GM19372 (cell line): ENCODE data around the gene KRTAP10-8.
"Not testable (repeated sequence)": the region's sequence is repeated elsewhere in the genome, so short reads cannot be mapped to it uniquely, and the experiment has no call there.

Experiments used
- ATAC-seq: cut with Tn5 transposase; IDR thresholded peaks from one replicate; pipeline ENCODE4 v1.9.1; 2021; ENCODE audit warnings: mild to moderate bottlenecking, low read depth, moderate library complexity; ENCODE audit not compliant: unreplicated experiment

The KRTAP10-8 gene

GRCh38 chr21:44578371-44579055 lies 33.4 kb upstream of the KRTAP10-8 start:
- no peak for ATAC-seq

DNA sequence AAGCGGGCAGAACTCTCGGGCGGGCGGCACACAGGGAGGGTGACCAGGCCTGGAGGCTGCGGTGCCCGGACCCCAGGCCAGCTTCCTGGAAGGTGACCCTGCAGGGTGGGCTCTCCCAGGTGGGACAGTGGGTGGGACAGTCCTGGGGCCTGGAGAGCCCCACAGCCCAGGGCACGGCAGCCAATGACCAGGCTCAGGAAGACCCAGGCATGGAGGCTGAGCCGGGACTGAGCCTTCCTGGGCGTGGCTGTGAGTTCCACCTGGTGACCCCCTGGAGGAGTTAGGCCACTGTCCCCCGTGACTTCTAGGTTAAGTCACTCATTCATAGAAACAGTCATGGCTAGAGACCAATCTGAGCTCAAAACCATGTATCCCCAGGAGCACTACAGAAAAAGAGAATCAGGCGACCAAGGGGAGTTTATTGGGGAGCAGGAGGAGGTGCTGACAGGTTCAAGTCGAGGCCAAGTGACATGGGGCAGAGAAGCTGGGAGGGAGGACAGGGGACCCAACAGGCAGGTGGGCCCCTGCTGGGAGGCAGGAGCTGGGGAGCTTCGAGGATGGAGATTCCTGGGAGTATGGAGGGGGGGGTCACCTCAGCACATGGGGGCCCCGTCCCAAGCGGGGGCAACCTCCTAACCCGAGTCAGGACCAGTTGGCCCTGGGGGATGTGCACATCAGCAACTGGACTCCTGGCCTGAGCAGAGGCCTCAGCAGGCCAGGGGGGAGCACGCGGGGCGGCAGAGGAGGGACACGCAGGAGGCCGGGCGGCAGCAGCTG lies 32.6 kb upstream of the KRTAP10-8 start:
- ATAC-seq: no peak

GRCh38 chr21:44579833-44580144 lies 32.1 kb upstream of the KRTAP10-8 start:
- ATAC-seq: no peak

GRCh38 chr21:44580231-44580821 lies 31.6 kb upstream of the KRTAP10-8 start, which contains the start of gene KRTAP10-5:
KRTAP10-5 (minus strand) TSS chr21:44580604; CDS start chr21:44580578, 26 bp downstream.
- ATAC-seq: not testable (repeated sequence)

GRCh38 chr21:44581158-44581557 lies 30.7 kb upstream of the KRTAP10-8 start:
- no peak for ATAC-seq

GRCh38 chr21:44582055-44582454 lies 29.8 kb upstream of the KRTAP10-8 start:
- ATAC-seq: no peak

DNA sequence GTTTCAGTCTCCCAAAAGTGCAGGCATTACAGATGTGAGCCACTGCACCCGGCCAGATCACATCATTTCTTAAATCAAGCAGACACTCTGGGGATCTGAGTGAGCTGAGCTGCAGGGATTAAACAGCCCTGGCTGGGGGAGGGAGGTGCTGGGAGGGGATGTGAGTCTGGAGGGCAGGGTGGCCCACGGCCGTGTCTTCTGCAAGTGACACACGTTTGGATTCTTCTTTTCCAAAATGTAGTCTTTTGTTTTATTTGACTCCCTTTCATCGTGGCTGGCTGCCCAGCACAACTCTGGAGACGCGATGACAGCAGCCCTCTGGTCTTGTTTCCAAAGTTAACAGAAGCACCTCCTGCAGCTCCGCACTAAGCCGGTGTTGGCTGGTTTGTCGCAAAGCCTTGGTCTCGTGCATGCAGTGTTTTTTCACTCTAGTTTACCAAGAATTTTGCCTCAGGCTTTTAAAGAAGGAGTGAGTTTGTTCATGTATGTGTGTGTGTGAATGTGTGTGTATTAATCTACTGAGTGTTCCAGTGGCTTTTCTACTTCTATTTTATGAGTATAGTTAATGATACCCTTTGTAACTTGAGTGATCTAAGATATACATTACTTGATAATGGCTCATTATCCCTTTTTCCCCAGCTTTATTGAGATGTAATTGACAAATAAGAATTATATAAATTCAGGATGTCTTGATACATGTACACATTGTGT lies 28.6 kb upstream of the KRTAP10-8 start:
- no peak for ATAC-seq

- no peak for ATAC-seq
Measured at GRCh38 chr21:44583800-44584147, 28.1 kb upstream of the KRTAP10-8 start.

DNA sequence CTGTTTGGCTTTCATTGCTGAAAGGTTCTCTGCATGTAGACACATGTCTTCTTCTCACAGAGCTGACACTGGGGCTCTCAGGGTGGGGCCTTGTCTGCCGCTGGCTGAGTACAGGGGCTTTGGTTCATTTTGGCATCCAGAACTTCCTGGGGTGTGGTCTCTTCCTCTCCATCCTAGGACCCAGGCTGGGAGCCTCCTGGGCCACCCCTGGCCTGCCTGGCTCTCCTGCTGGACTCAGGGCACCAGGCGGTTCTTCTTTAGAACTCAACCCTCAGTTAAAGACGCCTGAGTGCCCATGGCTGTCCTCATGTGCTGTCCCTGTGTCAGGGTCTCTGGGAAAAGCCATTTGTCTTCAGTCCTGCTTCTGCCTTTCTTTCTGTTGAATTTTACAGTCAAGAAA lies 26.0 kb upstream of the KRTAP10-8 start:
- no peak for ATAC-seq

GRCh38 chr21:44589094-44589493 lies 22.8 kb upstream of the KRTAP10-8 start:
- no peak for ATAC-seq

DNA sequence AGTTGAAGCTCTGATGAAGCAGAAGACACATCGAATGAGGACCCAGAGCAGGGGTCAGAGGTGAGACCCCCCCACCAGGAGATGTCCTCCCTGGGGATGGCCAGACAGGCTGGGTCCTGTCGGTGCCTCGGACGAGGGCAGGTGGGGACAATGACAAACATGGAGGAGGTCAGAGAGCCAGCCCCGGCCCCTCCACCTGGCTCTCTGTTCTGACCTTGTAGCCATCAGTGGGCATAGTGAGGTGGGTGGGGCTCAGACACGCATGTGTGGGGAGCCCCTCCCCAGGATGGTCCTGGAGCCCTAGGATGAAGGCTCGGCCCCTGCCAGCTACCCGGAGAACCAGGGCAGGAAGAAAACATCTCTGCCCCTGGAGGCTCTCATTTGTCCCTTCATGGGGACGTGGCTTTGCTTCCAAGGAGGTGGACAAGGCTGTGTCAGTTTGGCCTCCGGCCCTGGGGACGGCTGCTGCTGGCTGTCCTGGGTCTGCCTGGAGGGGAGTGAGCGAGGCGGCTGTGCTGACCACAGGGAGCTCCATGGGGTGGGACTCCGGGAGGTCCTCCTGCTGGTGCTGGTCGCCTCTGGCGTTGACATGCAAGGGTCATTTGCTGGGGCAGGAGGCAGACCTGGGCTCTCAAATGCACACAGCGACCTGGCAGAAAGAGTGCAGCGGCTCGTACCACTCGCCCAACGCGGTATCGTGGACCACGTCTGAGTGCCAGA lies 22.1 kb upstream of the KRTAP10-8 start:
- no peak for ATAC-seq

- no peak for ATAC-seq
Measured at GRCh38 chr21:44590311-44590721, 21.6 kb upstream of the KRTAP10-8 start.

DNA sequence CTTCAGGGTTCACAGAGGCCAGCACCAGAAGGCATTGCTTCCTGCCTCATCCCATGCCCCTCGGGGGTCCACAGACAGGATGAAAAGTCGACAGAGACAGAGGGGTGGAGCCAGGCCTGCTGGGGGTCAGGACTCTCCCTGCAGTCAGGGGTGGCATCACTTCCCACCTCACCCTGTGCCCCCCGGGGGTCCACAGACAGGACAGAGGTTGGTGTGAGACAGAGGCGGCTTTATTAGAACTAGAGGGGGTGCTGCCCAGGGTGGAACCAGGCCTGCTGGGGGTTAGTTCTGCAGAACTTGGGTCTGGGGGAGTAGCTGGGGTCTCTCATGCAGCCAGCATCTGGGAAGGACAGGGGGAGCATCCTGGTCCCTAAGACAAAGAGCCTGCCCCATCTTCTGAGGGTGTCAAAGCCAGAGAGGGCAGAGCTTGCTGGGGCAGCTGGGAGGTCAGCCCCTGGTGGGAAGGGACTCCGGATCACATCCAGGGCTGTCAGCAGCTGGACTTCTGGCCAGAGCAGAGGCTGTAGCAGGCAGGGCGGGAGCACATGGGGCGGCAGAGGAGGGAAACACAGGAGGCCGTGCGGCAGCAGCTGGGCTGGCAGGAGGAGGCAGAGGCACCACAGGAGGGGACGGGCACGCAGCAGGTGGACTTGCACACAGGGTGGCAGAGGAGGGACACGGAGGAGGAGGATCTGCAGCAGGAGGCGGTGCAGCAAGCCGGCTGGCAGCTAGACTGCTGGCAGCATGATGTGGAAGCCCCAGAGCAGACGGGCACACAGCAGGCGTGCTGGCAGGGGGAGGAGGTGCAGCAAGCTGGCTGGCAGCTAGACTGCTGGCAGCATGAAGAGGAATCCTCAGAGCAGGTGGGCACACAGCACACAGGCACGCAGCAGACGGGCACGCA lies 20.7 kb upstream of the KRTAP10-8 start:
- not testable (repeated sequence) for ATAC-seq

- not testable (repeated sequence) for ATAC-seq
Measured at GRCh38 chr21:44591801-44592130, 20.1 kb upstream of the KRTAP10-8 start.

GRCh38 chr21:44592446-44593311 lies 19.2 kb upstream of the KRTAP10-8 start, which contains the start of gene KRTAP10-6:
KRTAP10-6 (minus strand) TSS chr21:44592505; CDS start chr21:44592484, 21 bp downstream.
- no peak for ATAC-seq

GRCh38 chr21:44593598-44594405 lies 18.1 kb upstream of the KRTAP10-8 start:
- no peak for ATAC-seq

GRCh38 chr21:44594406-44594916 lies 17.4 kb upstream of the KRTAP10-8 start:
- no peak for ATAC-seq
